Iris pigment epithelial cell (primary cell): ENCODE data around the gene C1orf116.
A peak's percentile ranks its signal among the peaks of the same experiment; 100 is the strongest.
"Not testable (repeated sequence)": the region's sequence is repeated elsewhere in the genome, so short reads cannot be mapped to it uniquely, and the experiment has no call there.

Experiments
- DNase-seq: peaks from one replicate; pipeline ENCODE4 v3.0.0-alpha.2; 2011; ENCODE audit warnings: low read depth

The C1orf116 gene

DNA sequence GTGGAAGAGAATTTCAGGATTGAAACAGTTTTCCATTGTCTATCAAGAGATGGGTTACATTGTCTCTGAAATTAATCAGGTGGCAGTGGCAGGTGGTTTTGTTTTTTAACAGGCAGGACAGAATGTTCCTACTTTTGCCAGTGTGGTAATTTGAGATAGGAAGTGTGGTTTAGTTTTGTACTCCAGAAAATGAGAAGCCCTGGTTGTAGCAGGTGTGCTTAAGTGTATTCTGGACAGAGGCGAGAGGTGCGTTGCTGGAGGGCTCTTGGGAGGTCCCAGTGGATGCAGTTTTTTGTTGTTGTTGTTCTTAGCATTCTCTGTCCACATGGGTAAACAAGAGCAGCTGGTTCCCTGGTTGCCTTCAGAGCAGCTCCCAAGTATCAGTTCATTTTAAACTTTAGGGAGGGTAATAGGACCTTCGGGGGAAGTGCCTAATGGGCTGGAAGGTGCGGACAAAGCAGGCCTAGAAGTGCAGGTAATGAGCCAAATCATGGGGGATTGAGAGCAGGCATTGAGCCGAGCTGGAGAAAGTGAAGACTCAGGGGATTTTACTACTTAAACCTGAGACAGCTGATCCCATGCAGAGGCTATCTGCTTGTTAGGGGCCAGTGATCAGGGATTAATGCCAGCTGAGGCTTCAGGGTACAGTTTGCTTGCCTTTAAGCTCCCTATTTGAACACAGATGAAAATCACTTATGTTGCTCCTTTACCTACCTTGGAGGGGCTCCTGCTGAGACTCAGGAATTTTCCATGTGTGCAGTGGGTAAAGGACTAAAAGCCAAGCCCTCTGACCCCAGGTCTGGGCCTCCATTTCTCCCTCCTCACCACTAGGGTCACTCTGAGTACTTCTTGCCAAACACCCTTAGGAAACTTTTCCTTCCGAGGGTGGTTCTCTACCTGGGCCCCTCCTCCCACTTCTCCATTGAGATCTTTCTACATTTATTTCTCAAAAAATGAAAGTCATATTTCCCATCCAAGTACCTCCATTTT is 26.6 kb upstream of the C1orf116 start:
- DNase-seq = no peak

DNA sequence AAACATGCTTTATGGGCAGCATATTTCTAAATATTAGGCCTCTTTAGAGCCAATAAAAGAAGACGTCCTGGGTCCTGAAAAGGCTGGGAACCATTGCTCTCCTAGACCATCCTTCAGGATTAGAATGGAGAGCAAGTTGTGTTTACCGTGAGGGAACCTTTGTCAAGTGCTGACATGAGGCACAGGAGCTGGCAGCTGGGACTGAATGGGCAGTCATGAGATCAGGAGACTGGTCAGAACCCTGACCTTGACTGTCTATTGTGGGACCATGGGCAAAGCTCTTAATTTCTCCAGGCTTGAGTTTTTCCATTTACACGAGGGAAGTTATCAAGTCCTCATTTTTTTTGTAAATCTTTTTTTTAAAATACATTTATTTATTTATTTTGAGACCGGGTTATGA is 25.7 kb upstream of the C1orf116 start:
- DNase-seq = no peak

DNA sequence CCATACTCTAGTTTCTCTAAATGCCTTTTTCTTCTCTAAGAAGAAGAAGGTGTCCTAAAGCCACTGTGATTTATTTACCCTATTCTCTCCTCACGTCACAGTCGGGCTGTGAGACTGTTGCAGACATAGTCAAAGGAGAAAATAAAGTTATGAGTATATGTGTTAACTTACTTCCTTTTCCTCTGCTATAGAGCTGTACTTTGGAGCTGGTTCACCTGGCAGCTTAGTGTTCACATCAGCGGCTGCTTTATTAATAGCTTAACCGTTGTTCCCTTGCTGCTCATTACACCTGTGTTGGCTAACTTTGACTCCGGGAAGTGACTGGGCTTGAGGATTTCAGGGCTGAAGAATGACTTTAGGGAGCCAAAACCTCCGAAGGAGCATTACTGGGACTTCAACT is 24.1 kb upstream of the C1orf116 start:
- DNase-seq = no peak

DNA sequence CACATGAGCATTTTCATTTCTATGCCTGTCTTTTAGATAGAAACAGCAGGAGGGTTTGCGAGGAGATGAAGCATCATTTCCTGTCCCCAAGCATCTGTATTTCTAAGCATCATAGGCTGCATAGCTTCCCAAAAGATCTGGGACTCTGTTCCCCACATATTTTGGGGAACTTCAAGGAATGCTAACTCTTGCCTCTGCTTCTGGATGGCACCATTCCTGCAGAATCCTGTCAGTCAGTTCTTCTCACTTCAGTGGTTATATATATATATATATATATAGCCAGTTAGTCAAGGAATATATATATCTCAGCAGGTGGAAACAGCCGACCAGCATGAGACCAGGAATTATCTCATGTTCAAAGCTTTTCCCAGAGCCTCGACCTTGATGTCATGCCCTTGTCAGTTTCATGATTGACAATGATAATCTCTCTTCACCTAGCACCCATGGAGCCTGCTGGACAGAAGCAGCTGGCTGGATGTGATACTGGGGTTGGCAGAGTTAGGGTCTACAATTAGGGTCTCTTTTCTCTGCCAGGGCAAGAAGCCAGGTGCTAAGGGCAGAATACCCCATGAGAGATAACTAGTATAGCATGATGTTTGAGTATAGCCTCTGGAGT is 22.9 kb upstream of the C1orf116 start:
- DNase-seq = no peak

DNA sequence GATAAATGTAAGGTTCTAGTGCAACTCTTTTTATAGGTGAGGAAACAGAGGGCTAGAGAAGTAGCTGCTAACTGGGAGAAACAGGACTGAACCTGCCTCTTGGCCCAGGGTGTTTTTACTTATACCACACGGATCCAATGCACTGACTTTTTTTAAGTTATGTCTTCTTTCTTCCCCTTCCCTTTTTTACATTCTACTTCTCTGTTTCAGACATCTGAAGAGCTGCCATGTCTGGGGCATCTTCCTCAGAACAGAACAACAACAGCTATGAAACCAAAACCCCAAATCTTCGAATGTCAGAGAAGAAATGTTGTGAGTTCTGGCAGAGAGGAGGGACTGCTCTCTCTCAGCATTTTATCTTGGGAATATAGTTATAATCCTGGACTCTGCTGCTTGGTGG is 21.9 kb upstream of the C1orf116 start:
- DNase-seq = no peak

DNA sequence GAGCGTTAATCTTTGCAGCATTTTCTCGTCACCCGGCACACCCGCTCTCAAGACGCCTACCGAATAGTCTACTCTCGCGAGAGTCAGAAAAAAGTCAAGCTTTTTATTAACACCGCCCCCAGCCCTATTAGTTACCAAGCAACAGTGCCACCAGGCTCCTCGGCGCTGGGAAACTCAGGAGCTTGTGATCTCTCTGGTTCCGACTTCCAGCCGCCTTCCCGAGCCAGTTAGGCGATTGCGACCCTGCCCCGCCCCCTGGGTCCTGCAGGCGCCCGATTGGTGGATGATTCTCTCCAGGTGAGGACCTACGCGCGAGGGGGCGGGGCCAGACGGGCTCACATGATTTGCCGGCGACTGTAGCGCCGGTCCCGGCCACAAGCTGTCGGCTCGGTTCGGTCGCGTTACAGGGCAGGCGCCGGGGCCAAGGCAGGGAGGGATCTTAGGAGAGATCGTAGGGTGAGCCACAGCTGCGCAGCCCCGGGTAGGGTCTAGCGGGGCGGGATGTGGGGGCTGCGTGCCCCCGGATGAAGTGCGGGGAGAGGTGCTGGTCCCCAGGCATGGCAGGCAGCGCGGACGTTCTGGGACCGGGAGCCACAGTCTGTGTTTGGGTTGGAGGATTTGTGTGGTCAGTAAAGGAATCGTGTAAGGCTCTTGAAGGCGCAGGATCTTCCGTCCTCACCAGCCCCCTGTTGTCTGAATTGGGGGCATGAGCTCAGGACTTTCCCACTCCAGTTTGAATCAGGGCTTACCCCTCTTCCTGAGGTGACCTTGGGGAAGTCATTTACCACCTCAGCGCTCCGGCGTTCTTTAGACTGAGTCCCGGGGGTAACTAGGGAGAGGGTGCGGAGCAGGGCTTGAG is 20.6 kb upstream of the C1orf116 start, which contains the start of gene PFKFB2:
TSS of gene PFKFB2 (plus strand) at position 365 of the 859 bp plus-strand sequence. CDS start 1,443 bp downstream, outside the sequence.
- DNase-seq = peak; percentile 93

DNA sequence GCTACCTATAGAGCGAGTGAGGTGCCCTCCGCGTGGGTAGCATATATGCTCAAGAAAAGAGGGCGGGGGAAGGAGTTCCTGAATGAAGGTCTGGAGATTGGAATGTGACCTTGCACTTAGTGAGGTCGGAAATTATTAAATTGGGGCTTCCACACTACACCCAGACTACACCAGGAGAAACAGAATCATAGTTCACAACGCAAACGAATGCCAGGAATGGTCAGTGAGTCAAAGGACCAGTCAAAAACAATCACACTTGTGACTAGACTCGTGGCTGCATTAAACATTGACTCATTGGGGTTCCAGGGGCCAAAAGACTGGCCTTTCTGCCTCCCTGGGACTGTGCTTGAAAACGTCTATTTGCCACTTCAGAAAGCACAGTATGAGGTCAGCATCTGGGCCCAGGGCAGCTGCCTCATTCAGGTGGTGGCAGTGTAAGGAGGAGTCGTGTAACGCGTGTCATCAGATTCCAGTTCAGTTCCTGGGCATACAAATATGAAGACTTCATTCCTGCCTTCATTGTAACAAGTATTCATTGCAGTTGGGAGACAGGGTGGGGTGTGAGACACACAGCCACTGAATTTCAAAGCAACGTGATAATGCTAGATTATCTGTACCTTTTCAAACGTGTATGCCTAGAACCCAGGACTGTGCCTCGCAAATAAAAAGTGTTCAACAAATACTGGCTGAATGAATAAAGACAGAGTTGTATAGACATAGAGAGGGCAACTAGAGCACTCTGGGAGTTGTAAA is 18.8 kb upstream of the C1orf116 start, which contains the start of gene YOD1:
TSS of gene YOD1 (minus strand) at position 18 of the 753 bp plus-strand sequence. CDS start 178 bp downstream, outside the sequence.
- peak; percentile 77 for DNase-seq

DNA sequence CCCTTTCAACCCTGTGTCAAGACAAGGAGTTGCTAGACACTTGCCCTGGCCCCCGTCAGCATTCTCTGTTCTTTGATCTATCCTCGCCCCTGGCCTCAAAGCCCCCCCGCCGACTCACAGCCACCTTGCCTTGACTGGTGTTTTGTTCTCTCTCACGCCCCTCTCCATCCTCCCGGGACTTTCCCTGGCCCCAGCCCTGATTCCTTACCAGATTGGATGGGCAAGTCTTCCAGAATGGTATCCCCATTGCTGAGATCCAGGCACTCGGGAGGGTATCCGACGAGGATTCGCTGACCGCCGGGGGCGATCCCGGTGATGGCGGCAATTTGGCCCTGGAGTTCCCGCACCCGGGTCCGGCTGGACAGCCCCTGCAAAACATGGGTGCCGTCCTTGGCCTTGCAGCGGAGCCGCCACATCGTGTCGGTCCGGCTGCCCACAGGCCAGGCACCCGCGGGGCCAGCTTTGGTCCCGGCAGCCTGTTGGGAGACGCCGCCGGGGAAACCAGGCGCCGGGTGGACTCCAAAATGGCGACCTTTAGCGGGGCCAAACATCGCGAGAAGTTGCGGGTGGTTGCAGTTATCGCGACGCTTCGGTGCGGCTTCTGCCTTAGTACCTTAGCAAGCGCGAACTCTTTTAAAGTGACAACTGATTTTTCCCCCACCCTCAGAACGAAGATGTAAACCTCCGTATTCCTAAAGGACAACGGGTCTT is 18.1 kb upstream of the C1orf116 start:
- peak; percentile 89 for DNase-seq

DNA sequence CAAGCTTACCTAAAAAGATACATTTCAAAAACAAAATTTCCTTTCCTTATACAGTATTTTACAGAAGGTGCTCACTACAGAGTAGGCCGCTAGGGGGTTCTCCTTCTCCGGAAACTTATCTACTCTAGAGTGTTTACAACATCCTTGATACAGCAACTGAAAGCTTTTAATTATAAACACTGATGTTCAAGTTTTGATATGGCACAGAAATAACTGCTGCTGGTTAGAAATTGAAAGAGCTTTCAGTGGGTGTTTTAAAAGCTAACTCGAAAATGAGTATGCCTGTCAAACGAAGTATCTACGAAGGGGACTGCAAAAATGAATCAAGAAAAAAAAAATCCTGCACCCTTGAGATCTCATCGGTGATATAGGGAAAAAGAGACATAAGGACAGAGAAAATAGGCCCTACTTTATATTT is 17.4 kb upstream of the C1orf116 start:
- DNase-seq = peak; percentile 67

DNA sequence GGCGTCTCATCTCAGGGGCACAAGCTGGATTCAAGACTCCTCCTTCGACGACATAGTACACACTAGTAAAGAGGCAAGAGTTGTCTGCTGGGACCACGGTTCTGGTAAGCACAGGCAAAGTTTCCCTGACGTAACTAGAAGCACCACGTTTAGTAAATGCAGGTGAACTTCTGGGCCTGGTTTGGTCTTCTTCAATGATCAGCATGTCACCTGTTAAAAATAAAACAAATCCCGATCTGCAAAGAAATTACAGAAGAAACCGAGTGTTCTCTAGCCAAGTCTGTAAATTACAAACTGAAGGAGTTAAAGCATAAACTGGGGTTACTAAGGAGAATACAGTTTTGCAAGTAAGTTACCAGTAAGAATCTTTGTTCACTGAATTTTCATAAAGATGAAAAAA is 17.0 kb upstream of the C1orf116 start:
- no peak for DNase-seq

DNA sequence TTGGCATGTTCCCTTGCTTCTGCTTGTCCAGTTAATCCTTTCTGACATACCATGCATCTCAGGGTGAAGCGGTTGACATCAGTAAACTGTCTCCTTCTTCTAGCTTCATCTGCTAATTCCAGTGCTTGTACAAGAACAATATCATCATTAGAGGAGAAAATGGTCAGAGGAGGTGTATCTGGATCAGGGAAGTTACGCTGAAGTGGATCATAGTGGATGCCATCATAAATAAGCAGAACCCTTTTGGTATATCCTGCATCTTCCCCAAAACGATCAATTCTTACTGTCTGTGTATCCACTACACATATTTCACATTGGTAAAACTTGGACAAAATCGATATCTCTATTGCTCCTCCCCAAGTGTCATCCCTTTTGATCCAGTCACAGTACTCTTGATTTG is 16.5 kb upstream of the C1orf116 start:
- no peak for DNase-seq

DNA sequence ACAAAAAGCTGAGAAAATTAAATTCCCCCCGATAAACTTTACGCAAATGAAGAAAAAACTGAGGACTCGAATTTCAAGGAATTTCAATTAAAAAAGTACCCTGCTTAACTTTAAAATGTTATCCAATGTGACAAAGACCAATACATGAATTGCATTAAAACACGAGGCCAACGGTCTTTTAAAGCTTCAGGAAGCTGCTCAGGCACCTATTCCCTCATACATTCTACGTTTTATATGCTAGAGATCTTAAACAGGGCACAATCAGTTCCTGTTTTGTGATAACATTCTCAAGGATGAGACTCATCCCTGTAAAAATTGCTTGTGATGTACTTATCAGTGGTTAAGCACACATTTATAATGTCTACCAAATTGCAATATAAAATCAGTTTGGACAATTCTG is 15.5 kb upstream of the C1orf116 start:
- DNase-seq = no peak

DNA sequence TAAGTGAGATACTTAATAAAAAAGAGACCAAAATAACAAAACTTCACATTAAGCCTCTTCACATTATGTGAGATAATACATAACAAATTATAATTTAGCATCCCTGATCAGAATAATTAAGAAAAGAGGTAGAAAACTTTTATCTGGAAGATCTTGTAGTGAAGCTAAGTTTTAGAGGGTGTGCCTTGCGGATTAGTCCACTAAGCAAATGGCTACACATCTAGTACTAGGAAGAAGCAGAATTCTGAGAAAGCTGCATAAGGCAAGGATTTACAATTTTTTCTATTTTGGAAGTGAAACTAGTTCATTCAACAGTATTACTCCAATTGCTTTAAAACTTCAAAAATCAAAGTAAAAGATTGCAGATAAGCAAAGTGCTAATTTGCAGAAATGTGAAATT is 14.9 kb upstream of the C1orf116 start:
- no peak for DNase-seq

DNA sequence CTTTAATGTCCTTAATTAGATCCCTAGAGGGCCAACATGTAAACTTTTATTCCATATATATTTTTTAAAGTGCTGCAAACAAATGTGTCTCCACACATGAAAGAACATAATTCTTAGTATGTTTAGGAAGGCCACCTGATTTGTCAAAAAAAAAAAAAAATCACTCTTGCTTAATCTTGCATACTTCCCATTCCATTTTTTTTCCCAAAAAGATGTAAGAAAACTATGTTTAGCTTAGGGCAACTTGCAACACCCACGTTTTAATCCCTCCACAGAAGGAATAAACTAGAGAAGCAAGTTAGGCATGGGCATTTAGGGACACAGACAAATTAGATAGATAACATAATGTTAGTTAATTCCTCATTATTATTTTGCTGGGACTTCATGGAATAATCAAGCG is 12.9 kb upstream of the C1orf116 start:
- DNase-seq = no peak

DNA sequence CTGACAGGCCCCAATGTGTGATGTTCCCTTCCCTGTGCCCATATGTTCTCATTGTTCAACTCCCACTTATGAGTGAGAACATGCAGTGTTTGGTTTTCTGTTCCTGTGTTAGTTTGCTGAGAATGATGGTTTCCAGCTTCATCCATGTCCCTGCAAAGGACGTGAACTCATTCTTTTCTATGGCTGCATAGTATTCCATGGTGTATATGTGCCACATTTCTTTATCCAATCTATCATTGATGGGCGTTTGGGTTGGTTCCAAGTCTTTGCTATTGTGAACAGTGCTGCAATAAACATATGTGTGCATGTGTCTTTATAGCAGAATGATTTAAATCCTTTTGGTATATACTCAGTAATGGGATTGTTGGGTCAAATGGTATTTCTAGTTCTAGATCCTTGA is 8.8 kb upstream of the C1orf116 start:
- DNase-seq = not testable (repeated sequence)

DNA sequence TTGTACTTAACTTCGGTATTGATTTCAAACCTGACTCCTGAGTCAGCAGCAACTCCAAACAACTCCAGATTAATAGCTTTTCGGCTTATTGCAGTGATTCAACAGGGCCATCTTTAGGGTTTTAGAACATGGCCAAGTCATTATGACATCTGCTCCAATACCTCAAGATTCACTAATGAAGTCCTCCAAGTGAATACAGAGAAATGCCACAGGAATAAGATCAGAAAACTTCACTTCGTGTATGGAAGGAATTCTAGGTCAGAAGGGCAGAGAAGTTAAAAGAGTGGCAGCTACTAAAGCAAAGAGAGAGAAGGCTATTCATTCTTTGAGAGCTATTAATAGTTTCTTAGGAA is 7.6 kb upstream of the C1orf116 start:
- DNase-seq = no peak

DNA sequence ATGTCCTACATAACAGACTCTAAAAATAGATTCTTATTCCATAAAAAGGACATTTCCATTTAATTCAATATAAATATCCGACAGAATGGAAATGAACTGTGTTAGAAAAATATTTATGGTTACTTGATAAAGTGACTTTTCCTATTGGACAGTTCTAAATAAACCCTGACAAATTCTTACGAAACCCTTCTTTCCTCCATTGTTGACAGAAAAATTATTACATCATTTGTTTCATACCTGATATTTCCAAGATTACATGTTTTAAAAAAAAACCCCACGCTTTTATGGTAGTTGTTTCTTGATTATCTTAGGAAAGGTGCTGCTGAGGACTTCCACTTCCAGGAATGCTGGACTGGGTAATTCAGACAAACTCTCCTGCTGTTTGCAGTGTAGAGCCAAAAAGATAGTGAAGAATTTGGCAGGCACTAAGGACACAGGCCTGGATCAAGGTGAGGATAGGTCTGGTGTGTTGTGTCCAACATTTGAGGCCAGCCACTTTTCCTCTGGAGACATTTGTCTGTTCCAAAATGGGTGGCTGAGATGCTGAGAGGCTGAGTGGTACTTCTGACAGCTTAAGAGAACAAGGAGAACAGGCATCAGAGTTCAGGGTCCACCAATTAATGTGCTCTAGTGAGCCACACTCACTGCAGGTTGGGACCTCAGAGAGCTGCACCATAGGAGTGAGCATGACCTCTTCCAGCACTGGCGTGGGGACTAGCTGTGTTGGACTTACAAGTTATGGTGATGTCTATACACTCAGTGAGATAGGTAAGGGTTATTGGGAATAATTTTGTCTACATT is 7.0 kb upstream of the C1orf116 start:
- no peak for DNase-seq

DNA sequence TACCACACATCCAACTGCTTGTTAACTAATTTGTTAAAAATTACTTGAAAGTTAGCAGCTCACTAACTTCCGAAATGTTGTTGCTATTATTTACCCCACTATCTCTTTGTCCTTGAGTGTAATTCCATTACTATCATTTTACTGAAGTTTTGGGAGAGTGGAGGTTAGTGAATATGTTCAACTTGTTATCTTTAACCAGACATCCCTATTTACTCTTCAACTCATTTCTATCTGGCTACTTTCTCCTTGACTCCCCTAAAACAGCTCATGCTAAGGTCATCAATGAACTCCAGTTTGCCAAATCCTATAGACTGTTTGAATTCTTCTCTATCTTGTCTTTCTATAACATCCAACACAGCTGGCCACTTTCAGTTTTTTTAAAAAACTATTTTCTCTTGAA is 4.3 kb upstream of the C1orf116 start:
- no peak for DNase-seq

DNA sequence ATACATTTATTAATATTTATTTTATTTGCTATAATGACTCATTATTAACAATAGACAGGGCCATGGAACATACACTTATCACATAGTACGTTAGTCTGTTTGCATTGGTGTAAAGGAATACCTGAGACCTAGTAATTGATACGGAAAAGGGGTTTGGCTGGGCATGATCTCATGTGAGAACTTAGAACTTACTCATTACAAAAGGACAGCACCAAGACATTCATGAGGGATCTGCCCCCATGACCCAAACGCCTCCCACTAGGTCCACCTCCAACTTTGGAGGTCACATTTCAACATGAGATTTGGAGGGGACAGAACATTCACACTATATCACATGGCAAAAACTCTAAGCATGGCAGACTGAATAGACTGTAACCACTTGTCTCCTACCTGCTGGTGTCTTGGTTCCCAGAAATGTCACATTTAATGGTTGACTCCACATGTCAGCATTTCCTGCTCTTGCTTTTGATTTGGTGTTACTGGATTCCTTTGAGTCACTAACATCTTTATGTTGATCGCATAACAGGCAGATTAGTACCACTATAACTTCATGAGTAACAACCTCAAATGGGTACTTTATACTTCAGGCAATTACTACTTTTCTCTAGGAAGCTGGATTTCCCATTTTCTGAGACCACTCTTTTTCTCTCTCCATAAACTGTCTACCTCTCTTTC is 3.5 kb upstream of the C1orf116 start:
- no peak for DNase-seq
